HG03135 (cell line): ENCODE results near the gene MOCS3.
"Not testable (repeated sequence)": the region's sequence is repeated elsewhere in the genome, so short reads cannot be mapped to it uniquely, and the experiment has no call there.

Experiments used
- ATAC-seq: cut with Tn5 transposase; IDR thresholded peaks from one replicate; pipeline ENCODE4 v1.9.1; 2021; ENCODE audit warnings: mild to moderate bottlenecking, moderate library complexity; ENCODE audit not compliant: unreplicated experiment

Gene MOCS3

DNA sequence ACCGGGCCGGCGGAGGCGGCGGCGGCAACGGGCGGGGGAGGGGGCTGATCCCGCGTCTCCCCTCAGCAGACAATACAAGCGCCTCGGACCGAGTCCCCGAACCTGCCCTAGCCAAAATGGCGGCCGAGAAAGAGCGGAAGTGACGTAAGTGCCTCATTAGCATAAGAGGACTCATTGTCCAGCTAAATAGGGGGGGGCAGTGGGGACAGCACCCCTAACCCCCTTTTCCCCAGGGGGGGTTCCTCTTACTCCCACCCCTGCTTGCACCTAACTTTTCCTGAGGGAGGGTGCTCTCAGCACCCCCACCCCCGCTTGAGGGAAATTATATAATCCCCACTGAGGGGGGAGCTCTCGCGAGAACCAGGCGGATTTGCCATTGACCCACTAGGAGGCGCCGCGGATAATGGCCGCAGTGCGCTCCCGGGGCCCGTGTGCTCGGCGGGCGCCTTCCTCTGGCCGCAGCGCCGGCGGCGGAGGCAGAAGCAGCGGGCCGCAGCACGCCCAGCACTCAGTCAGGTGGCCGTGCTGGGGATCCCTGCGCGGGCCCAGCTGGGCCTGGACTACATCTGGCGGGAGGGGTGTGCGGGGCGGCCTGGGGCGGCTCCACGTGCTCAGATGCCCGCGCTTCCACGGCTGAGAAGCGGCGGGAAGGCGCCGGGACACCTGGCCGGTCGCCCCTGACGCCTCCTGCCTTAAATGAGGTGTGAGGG is 27.2 kb upstream of the MOCS3 start, which contains the start of gene ADNP:
Gene ADNP (minus strand): TSS at position 132 of the 710 bp plus-strand sequence. CDS start 27,441 bp downstream, outside the sequence.
- peak; percentile 59 for ATAC-seq

GRCh38 chr20:50932016-50932485 is 26.6 kb upstream of the MOCS3 start:
- no peak for ATAC-seq

- ATAC-seq, result no peak
Observed at GRCh38 chr20:50932691-50933280, 25.8 kb upstream of the MOCS3 start.

- ATAC-seq, result no peak
Observed at GRCh38 chr20:50933589-50933988, 25.0 kb upstream of the MOCS3 start.

DNA sequence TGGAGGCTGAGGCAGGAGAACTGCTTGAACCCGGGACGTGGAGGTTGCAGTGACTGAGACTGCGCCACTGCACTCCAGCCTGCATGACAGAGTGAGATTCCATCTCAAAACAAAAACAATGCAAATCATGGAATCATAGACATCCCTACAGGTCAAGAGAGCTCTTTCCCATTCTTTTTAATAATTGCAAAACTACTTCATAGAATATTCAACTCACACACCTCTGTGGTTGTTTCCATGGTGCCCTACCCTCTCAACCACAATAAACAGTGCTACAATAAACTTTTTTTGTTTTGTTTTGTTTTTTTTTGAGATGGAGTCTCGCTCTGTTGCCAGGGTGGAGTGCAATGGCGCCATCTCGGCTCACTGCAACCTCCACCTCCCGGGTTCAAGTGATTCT is 15.5 kb upstream of the MOCS3 start:
- ATAC-seq, result no peak

DNA sequence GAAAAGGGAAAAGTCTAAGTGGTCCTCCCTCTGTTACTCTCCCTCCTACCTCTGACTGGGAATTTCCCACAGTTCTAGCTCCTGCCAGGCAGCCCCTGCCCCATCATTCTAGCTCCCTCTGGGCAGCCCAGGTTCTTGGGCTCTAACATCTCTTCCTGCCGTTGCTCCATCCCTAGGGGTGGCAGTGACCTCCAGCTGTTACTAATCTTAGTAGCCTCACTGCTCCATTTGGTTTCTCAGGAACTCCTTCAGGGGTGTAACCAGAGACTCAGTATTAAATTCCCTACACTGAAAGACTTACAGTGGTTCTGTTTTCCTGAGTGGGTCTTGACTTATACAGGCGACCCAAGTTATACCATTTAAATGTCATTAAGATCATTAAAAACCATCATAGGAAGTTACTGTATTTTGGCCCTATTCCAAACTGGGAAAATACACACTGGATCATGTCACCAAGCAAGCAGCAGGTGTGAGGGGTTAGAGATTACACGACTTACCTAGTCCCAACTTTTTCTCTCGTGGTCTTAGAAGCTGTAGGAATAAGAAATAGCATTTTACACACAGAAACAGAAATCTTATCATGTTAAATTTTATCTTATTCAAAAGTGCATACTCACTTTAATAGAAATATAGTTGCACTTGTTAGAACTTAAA is 10.4 kb upstream of the MOCS3 start:
- ATAC-seq, result no peak

- ATAC-seq, result no peak
Observed at GRCh38 chr20:50953196-50953595, 5.4 kb upstream of the MOCS3 start.

DNA sequence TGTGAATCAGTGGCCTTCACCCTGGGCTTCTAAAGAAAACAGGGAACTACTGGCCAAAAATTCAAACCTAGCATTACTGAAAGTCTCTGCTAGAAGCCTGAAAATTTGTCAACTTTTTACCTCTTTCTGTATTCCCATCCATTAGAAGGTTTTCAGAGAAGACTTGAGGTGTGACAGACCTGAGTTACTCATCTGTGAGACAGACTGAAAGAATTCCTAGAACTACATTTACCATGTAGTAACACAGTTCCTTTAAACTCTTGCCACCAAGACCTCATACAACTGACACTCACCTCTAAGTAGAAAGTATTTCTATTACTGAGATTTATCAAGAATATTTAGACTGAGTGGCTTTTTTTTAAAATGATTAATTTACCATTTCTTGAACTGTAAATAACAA is 4.8 kb upstream of the MOCS3 start:
- no peak for ATAC-seq

GRCh38 chr20:50957276-50957675 is 1.3 kb upstream of the MOCS3 start:
- no peak for ATAC-seq

GRCh38 chr20:50957798-50958614 is 612 bp upstream of the MOCS3 start, which contains the start of gene DPM1:
Gene DPM1 (minus strand): TSS chr20:50958532. CDS start chr20:50958523, 9 bp downstream.
- peak; percentile 67 for ATAC-seq

GRCh38 chr20:50959543-50960126 is 1.0 kb downstream of the MOCS3 start:
- no peak for ATAC-seq

GRCh38 chr20:50967586-50967985 is 9.0 kb downstream of the MOCS3 start:
- ATAC-seq, result no peak

GRCh38 chr20:50968289-50968688 is 9.7 kb downstream of the MOCS3 start:
- ATAC-seq, result no peak

DNA sequence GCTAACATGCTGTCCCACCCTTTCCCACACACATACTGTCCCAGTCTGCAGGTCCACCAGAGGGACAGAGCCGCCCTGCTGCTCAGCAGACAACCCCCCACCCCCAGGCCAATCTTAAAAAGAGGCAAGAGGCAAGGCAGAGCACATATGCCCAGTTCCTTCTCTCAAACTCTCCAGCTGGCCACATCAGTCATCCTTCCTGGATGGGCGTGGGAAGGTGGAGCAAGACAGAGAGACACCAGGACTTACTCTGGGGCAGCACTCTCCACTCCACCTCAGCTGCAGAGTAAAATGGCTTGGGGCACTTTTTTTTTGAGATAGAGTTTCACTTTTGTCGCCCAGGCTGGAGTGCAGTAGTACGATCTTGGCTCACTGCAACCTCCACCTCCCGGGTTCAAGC is 10.8 kb downstream of the MOCS3 start:
- ATAC-seq, result no peak

DNA sequence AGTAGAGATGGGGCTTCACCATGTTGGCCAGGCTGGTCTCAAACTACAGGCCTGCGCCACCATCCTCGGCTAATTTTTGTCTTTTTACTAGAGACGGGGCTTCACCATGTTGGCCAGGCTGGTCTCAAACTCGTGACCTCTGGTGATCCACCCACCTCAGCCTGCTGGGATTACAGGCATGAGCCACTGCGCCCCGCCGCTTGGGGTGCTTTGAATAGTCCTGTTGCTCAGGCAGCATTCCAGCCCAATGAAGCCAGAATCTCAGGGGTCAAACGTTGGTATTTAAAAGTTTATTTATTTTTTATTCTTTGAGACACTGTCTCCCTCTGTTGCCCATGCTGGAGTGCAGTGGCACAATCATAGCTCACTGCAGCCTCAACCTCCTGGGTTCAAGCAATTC is 11.3 kb downstream of the MOCS3 start:
- ATAC-seq, result no peak

DNA sequence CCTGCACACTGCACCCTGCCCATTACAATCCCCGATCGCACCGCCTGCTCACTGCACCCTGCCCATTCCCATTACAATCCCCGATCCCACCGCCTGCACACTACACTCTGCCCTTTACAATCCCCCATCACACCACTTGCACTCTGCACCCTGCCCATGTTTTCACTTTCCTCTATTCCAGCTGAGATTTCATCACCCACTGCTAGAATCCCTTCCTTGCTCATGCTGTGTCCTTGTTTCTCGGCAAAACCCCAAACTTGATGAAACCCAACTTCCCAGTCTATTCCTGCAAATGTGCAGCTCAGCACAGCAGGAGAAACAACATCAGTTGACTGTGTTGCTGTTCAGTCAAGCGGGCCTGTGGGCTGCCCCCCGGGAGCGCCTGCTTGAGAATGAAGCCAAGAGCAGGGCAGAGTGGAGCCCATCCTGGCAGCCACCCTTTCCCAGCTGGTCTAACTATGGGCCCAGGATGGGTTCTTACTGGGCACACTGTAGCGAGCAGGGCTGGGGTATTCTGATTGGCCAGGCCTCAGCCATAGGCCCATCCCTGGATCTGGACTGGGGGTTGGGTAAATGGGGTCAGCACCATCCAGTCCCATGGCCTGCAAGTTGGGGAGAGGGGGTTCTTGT is 17.2 kb downstream of the MOCS3 start:
- ATAC-seq, result no peak

DNA sequence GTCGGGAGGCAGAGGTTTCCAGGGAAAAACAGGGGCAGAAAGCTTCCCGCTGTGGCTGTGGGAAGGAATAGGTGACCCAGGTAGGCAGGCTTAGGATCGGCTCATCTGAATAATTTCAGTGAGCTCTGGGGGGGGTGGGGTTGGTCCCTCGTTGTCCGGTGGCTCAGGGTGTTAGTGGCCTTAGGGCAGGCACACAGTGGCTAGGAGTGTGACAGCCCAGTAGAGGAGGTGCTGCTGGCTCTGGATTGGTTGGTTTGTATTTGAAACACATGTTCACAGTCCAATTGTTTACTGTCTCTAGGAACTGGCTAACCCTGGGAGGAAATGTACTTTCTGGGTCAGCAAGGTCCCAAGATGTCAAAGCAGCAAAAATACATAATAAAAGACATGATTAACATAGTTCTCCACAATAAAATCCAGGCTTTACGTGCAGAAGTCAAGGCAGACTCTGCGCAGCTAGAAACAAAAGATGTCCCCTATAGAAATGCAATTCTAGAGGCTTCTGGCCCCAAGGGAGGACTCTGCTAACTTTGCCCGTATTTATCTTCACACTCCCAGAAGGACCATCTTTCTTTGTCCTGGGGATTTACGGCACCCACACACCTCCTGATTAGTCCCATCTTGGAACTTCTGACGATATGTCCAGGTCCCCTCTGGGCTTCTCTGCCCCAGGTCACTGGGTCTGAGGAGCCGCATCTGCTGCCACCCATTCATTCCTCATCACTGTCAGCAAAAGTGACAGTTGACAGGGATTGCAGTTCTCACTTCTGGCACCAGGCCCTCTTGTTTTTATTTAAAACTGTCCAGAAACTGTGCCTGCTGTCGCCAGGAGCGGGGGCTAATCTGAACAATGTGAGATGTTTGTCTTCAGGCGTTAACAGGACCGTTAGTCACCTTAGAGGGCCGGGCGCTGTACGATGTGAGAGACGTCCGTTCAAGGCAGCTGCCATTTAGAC is 18.7 kb downstream of the MOCS3 start:
- ATAC-seq, result no peak

DNA sequence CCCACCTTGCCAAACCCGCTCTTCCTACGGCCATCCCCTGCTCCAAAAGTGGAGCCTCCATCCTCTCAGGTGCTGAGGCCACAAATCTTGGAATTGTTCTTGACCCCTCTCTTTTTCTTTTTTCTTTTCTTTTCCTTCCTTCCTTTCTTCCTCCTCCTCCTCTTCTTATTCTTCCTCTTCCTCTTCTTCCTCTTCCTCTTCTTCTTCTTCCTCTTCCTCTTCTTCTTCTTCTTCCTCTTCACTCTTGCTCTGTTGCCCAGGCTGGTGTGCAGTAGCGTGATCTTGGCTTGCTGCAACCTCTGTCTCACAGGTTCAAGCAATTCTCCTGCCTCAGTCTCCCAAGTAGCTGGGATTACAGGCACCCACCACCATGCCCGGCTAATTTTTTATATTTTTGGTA is 19.9 kb downstream of the MOCS3 start:
- ATAC-seq, result not testable (repeated sequence)

- ATAC-seq, result no peak
Observed at GRCh38 chr20:50980071-50980681, 21.6 kb downstream of the MOCS3 start.
